Liver (tissue), 3 donors: ENCODE measurements around the gene ASAP2.

Experiments
- EGR1 ChIP-seq, 2 donors: IDR thresholded peaks; 2 replicates each; pipeline ENCODE4 v1.6.1; 2016 to 2018; ENCODE audit warnings: antibody characterized with exemption in 2 of 2, low read depth in 2 of 2
- JUND ChIP-seq, 2 donors: IDR thresholded peaks; 2 replicates each; pipeline ENCODE4 v1.6.1; 2016; ENCODE audit warnings: antibody characterized with exemption in 2 of 2
- RAD21 ChIP-seq, 2 donors: IDR thresholded peaks; 2 replicates each; pipeline ENCODE4 v1.6.1; 2016; ENCODE audit warnings: antibody characterized with exemption in 2 of 2, mild to moderate bottlenecking in 2 of 2
- RXRA ChIP-seq, 2 donors: IDR thresholded peaks; 2 replicates each; pipeline ENCODE4 v1.6.1; 2017 to 2018; ENCODE audit warnings: antibody characterized with exemption in 2 of 2, mild to moderate bottlenecking in 1 of 2
- SP1 ChIP-seq: IDR thresholded peaks from 2 replicates; pipeline ENCODE4 v1.6.1; 2018; ENCODE audit warnings: antibody characterized with exemption, mild to moderate bottlenecking
- TAF1 ChIP-seq: conservative IDR thresholded peaks from 2 replicates; pipeline ENCODE4 v1.6.1; 2016; ENCODE audit warnings: antibody characterized with exemption, mild to moderate bottlenecking
- TF ChIP-seq, protein P1 (sequence below): fragments of 150-350 bp; IDR thresholded peaks from 2 replicates; pipeline ENCODE4 v1.5.1; 2017; ENCODE audit warnings: improper control_type of control experiment, low read depth, low read length; ENCODE audit not compliant: missing input control
- TF ChIP-seq, protein P2 (sequence below): IDR thresholded peaks from 2 replicates; pipeline ENCODE4 v1.6.1; 2016; ENCODE audit warnings: antibody characterized with exemption
- TF ChIP-seq, protein P3 (sequence below): IDR thresholded peaks from 2 replicates; pipeline ENCODE4 v1.6.1; 2016; ENCODE audit warnings: antibody characterized with exemption, mild to moderate bottlenecking
- donor health status: healthy.
- donor health status: healthy.

DNA sequence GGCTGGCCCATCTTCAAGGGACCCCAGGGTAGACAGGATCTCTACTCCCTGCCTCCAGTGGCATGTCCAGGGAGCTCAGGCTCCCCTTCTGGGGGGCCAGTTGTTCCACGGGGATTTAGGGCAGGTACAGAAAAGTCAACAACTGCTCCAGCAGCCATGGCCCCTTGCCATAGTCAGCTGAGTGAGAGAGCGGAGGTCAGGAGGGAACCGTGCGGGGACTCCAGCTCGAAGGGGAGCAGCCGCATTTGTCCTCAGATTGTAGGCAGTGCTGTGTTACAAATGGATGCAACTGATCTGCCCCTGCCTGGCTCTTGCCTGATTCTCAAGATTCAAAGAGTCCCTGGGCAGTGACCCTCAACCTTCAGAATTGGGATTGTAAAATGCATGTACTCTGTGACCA is 166.9 kb downstream of the ASAP2 start:
- TF ChIP-seq RAD21 (IDR thresholded peaks at IDR 0.05) (no peak), SP1 (no peak), JUND (IDR thresholded peaks at IDR 0.05) (no peak), RXRA (IDR thresholded peaks at IDR 0.05) (no peak), TAF1 (no peak), EGR1 (IDR thresholded peaks at IDR 0.05; ENCODE audit: low read depth in 2 of 2) (no peak)
- TF ChIP-seq, protein P1, sequence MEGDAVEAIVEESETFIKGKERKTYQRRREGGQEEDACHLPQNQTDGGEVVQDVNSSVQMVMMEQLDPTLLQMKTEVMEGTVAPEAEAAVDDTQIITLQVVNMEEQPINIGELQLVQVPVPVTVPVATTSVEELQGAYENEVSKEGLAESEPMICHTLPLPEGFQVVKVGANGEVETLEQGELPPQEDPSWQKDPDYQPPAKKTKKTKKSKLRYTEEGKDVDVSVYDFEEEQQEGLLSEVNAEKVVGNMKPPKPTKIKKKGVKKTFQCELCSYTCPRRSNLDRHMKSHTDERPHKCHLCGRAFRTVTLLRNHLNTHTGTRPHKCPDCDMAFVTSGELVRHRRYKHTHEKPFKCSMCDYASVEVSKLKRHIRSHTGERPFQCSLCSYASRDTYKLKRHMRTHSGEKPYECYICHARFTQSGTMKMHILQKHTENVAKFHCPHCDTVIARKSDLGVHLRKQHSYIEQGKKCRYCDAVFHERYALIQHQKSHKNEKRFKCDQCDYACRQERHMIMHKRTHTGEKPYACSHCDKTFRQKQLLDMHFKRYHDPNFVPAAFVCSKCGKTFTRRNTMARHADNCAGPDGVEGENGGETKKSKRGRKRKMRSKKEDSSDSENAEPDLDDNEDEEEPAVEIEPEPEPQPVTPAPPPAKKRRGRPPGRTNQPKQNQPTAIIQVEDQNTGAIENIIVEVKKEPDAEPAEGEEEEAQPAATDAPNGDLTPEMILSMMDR, result no peak
- TF ChIP-seq, protein P2, sequence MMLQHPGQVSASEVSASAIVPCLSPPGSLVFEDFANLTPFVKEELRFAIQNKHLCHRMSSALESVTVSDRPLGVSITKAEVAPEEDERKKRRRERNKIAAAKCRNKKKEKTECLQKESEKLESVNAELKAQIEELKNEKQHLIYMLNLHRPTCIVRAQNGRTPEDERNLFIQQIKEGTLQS, result no peak
- TF ChIP-seq, protein P3, sequence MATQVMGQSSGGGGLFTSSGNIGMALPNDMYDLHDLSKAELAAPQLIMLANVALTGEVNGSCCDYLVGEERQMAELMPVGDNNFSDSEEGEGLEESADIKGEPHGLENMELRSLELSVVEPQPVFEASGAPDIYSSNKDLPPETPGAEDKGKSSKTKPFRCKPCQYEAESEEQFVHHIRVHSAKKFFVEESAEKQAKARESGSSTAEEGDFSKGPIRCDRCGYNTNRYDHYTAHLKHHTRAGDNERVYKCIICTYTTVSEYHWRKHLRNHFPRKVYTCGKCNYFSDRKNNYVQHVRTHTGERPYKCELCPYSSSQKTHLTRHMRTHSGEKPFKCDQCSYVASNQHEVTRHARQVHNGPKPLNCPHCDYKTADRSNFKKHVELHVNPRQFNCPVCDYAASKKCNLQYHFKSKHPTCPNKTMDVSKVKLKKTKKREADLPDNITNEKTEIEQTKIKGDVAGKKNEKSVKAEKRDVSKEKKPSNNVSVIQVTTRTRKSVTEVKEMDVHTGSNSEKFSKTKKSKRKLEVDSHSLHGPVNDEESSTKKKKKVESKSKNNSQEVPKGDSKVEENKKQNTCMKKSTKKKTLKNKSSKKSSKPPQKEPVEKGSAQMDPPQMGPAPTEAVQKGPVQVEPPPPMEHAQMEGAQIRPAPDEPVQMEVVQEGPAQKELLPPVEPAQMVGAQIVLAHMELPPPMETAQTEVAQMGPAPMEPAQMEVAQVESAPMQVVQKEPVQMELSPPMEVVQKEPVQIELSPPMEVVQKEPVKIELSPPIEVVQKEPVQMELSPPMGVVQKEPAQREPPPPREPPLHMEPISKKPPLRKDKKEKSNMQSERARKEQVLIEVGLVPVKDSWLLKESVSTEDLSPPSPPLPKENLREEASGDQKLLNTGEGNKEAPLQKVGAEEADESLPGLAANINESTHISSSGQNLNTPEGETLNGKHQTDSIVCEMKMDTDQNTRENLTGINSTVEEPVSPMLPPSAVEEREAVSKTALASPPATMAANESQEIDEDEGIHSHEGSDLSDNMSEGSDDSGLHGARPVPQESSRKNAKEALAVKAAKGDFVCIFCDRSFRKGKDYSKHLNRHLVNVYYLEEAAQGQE, result no peak
